Neural crest cell (in vitro differentiated cells): ENCODE results near the gene RNASEH2C. TPM values are rescaled to one million over a fixed set of nuclear protein-coding genes. Genes with fewer than 3 reads are reported as not detected.

Experiments used
- DNase-seq: peaks from one replicate; pipeline ENCODE4 v3.0.0; 2021; ENCODE audit warnings: low read depth, mixed read lengths, low spot score
- H3K27ac Mint-ChIP-seq: one replicate; pipeline ENCODE4 v1.8.0; 2021; ENCODE audit warnings: mild to moderate bottlenecking, mixed read lengths; ENCODE audit not compliant: unreplicated experiment
- H3K27me3 Mint-ChIP-seq: 2 replicates; pipeline ENCODE4 v1.8.0; 2021; ENCODE audit warnings: low read depth, mild to moderate bottlenecking, mixed read lengths
- H3K36me3 Mint-ChIP-seq: 2 replicates; pipeline ENCODE4 v1.8.0; 2021; ENCODE audit warnings: low read depth, mild to moderate bottlenecking, mixed read lengths
- H3K4me1 Mint-ChIP-seq: 2 replicates; pipeline ENCODE4 v1.8.0; 2021; ENCODE audit warnings: mixed read lengths
- H3K4me3 Mint-ChIP-seq: one replicate; pipeline ENCODE4 v1.8.0; 2021; ENCODE audit warnings: mild to moderate bottlenecking, mixed read lengths
- H3K9me3 Mint-ChIP-seq: 2 replicates; pipeline ENCODE4 v1.8.0; 2021; ENCODE audit warnings: mixed read lengths
- total RNA-seq: library from RNA; stranded (reverse); gene quantifications from 2 replicates; pipeline ENCODE4 v1.2.1, GENCODE V29; 2021
- TF ChIP-seq, protein P1 (sequence below): fragments of 200-600 bp; sonication (generic); conservative IDR thresholded peaks from 2 replicates; pipeline ENCODE4 v1.5.0; 2021; ENCODE audit warnings: antibody characterized with exemption, mild to moderate bottlenecking

RNASEH2C gene
- total RNA-seq, 1 donor from 2014 or later = 72.1 TPM

DNA sequence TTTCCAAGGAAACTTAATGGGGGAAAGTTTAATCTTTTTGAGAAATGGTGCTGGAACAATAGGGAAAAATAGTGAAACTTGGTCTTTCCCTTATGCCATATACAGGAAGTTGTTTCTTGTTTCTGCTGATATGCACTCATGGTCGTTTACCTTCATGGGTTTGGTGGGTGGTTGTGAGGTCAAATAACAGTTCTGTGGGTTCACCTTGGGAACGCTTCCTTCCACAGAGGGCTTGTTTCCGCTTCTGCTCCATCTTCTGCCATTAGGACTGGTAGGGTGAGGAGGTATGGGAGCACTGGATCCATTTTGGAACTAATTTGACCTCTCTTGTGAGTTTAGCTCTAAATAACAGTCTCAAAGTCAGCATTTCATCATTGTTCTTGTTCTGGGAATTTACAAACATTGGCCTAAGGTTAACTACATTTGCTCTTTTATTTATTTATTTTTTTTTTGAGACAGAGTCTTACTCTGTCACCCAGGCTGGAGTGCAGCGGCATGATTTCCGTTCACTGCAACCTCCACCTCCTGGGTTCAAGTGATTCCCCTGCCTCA is 40.3 kb downstream of the RNASEH2C start:
- no peak for DNase-seq
- H3K4me1 Mint-ChIP-seq = no peaks in the 10 kb centered on the region
- no peaks in the 10 kb centered on the region for H3K36me3 Mint-ChIP-seq
- H3K27me3 Mint-ChIP-seq = peaks cover 25% of the 10 kb centered on the region
- H3K4me3 Mint-ChIP-seq = no peak overlapping the region
- no peaks in the 10 kb centered on the region for H3K9me3 Mint-ChIP-seq
- TF ChIP-seq, protein P1, sequence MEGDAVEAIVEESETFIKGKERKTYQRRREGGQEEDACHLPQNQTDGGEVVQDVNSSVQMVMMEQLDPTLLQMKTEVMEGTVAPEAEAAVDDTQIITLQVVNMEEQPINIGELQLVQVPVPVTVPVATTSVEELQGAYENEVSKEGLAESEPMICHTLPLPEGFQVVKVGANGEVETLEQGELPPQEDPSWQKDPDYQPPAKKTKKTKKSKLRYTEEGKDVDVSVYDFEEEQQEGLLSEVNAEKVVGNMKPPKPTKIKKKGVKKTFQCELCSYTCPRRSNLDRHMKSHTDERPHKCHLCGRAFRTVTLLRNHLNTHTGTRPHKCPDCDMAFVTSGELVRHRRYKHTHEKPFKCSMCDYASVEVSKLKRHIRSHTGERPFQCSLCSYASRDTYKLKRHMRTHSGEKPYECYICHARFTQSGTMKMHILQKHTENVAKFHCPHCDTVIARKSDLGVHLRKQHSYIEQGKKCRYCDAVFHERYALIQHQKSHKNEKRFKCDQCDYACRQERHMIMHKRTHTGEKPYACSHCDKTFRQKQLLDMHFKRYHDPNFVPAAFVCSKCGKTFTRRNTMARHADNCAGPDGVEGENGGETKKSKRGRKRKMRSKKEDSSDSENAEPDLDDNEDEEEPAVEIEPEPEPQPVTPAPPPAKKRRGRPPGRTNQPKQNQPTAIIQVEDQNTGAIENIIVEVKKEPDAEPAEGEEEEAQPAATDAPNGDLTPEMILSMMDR = no peak
- no peak overlapping the region for H3K27ac Mint-ChIP-seq

DNA sequence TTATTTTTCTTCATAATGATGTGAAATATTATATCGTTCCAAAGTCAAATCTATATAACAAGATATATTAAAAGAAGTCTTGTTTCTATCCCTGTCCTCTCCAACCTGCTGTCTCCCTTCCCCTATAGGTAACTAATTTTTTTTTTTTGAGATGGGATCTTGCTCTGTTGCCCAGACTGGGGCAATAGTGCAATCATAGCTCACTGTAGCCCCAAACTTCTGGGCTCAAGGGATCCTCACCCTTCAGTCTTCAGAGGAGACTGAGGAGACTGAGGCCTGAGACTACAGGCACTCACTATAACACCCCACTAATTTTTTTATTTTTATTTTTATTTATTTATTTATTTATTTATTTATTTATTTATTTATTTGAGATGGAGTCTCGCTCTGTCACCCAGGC is 47.6 kb downstream of the RNASEH2C start:
- Mint-ChIP-seq H3K27me3 (peaks cover 6% of the 10 kb centered on the region), H3K9me3 (no peaks in the 10 kb centered on the region), H3K4me1 (no peaks in the 10 kb centered on the region), H3K36me3 (no peaks in the 10 kb centered on the region), H3K4me3 (no peak overlapping the region), H3K27ac (no peak overlapping the region)
- TF ChIP-seq, protein P1 = no peak
- no peak for DNase-seq

DNA sequence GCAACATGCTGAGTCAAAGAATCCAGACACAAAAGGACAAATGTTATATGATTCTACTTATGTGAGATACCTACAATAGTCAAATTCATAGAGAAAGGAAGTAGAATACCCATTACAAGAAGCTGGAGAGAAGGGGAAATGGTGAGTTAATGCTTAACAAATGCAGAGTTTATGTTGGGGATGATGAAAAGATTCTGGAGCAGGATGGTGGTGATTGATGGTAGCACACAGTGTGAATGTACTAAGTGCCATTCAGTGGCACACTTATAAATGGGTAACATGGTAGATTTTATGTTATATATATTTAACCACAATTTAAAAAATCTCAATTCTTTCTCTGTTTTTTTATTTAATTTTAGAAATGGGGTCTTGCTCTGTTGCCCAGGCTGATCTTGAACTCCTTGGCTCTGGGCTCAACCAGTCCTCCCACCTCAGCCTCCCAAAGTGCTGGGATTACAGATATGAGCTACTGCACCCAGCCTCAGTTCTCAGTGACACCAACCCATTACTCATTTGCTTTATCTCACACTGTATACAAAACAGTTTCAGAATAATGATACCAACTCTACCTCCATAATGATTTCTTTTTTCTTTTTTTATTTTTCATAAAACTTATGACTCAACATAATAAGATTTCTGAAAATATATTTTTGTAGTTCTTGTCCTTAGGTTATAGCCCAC is 48.3 kb downstream of the RNASEH2C start:
- H3K27ac Mint-ChIP-seq = no peak overlapping the region
- H3K36me3 Mint-ChIP-seq = no peaks in the 10 kb centered on the region
- DNase-seq = no peak
- peaks cover 6% of the 10 kb centered on the region for H3K27me3 Mint-ChIP-seq
- TF ChIP-seq, protein P1 = no peak
- H3K9me3 Mint-ChIP-seq = no peaks in the 10 kb centered on the region
- H3K4me3 Mint-ChIP-seq = no peak overlapping the region
- no peaks in the 10 kb centered on the region for H3K4me1 Mint-ChIP-seq

Other genes starting within 250 kb of the RNASEH2C start
- gene MALAT1, start 221.8 kb downstream of the RNASEH2C start, total RNA-seq = 4,794 and 5,409 TPM in 2 replicates
- 66.0 and 68.8 TPM in 2 replicates for gene SCYL1, start 195.7 kb downstream of the RNASEH2C start, total RNA-seq
- gene LTBP3, start 162.4 kb downstream of the RNASEH2C start, total RNA-seq = 21.0 and 22.5 TPM in 2 replicates
- gene ZNRD2, start 150.3 kb downstream of the RNASEH2C start, total RNA-seq = 32.2 and 33.2 TPM in 2 replicates
- gene FAM89B, start 148.3 kb downstream of the RNASEH2C start, total RNA-seq = 82.4 and 86.3 TPM in 2 replicates
- gene EHBP1L1, start 144.7 kb downstream of the RNASEH2C start, total RNA-seq = 13.6 and 15.3 TPM in 2 replicates
- gene KCNK7, start 125.0 kb downstream of the RNASEH2C start, total RNA-seq = 1.0 and 1.1 TPM in 2 replicates
- gene MAP3K11, start 106.6 kb downstream of the RNASEH2C start, total RNA-seq = 88.3 and 94.0 TPM in 2 replicates
- gene PCNX3, start 105.0 kb downstream of the RNASEH2C start, total RNA-seq = 58.2 and 58.9 TPM in 2 replicates
- gene SIPA1, start 82.7 kb downstream of the RNASEH2C start, total RNA-seq = 17.5 and 23.6 TPM in 2 replicates
- 49.0 and 53.7 TPM in 2 replicates for gene RELA, start 57.9 kb downstream of the RNASEH2C start, total RNA-seq
- 70.5 and 74.9 TPM in 2 replicates for gene KAT5, start 8.5 kb downstream of the RNASEH2C start, total RNA-seq
- 10.7 and 10.8 TPM in 2 replicates for gene AP5B1, start 60.2 kb upstream of the RNASEH2C start, total RNA-seq
- not detected in 2 replicates for gene OVOL1, start 66.3 kb upstream of the RNASEH2C start, total RNA-seq
- gene SNX32, start 113.2 kb upstream of the RNASEH2C start, total RNA-seq = 1.9 and 2.4 TPM in 2 replicates
- 1,357 and 1,437 TPM in 2 replicates for gene CFL1, start 137.4 kb upstream of the RNASEH2C start, total RNA-seq
- gene MUS81, start 139.6 kb upstream of the RNASEH2C start, total RNA-seq = 63.8 and 73.5 TPM in 2 replicates
- 36.0 and 38.0 TPM in 2 replicates for gene EFEMP2, start 152.0 kb upstream of the RNASEH2C start, total RNA-seq
- gene CTSW, start 159.0 kb upstream of the RNASEH2C start, total RNA-seq = not detected in 2 replicates
- gene FIBP, start 167.7 kb upstream of the RNASEH2C start, total RNA-seq = 88.1 and 90.0 TPM in 2 replicates
- gene CCDC85B, start 169.9 kb upstream of the RNASEH2C start, total RNA-seq = 29.3 and 29.4 TPM in 2 replicates
- 4.2 and 4.7 TPM in 2 replicates for gene FOSL1, start 179.6 kb upstream of the RNASEH2C start, total RNA-seq
- 25.7 and 27.2 TPM in 2 replicates for gene C11orf68, start 198.3 kb upstream of the RNASEH2C start, total RNA-seq
- gene DRAP1, start 198.6 kb upstream of the RNASEH2C start, total RNA-seq = 101 and 110 TPM in 2 replicates
- 1.8 and 2.7 TPM in 2 replicates for gene TSGA10IP, start 224.7 kb upstream of the RNASEH2C start, total RNA-seq
- 64.7 and 66.4 TPM in 2 replicates for gene SART1, start 240.9 kb upstream of the RNASEH2C start, total RNA-seq